ENCODE results near the gene PLA2G4A.

The PLA2G4A gene

DNA sequence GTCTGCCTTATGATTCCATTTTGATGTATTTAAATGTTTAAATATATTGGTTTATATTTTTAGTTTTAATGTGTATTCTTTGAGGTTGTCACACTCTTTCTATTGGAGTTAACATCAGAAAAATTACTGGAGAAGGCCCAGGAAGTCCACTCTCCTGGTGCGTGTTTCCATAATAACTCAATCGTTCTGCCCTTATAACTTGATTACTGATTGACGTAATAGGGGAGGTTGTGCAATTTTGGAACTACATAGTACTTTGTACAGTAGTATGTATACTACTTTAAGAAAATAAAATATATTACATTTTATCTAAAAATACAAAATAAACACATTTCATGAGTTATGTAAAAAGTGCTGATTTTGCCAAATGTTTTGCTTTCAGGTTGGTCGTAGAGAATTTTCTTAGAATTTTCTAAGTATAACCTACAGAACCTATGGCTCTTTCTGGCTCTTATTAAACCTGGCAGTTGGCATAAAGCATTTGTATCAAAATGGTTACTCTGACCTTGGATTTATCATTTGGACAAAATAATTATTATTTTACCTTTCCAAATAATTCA lies 5.7 kb downstream of the PLA2G4A start:
- no peak for DNase-seq

DNA sequence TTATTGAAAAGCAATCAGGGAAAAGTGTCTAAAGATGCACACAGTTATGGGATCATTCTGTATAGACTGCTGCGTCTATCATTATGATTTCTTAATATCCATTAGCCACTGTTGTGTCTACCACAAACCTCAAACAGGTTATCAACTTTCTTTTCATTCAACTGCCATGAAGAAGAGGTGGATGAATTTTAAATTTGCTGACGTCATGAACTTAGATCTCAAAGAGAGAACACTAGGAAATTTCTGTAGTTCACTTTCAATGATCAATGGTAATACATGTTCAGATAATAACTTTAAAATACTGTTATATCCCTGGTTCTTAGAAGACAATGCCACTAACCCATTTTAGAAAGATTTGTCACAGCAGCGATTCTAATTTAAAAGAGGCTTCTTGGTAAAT lies 6.7 kb downstream of the PLA2G4A start:
- no peak for DNase-seq

DNA sequence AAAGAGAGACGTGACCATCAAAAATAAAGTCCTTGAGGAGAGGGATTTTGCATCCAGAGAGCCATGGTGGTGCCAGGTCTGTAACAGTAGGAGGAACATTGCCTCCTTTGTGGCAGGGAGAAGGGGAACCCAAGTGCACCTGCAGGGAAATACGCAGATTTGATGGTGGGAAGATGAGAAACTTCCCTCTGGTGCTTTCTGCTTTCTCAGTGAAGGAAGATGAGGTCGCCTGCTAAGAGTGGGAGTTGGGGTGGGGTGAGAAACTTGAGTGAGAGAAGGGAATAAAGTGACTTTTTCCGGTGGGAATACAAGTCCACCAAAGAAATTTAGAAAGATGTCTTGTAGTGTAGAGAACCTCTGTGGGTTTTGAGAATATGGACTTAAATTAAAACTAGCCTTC lies 9.1 kb downstream of the PLA2G4A start:
- no peak for DNase-seq

DNA sequence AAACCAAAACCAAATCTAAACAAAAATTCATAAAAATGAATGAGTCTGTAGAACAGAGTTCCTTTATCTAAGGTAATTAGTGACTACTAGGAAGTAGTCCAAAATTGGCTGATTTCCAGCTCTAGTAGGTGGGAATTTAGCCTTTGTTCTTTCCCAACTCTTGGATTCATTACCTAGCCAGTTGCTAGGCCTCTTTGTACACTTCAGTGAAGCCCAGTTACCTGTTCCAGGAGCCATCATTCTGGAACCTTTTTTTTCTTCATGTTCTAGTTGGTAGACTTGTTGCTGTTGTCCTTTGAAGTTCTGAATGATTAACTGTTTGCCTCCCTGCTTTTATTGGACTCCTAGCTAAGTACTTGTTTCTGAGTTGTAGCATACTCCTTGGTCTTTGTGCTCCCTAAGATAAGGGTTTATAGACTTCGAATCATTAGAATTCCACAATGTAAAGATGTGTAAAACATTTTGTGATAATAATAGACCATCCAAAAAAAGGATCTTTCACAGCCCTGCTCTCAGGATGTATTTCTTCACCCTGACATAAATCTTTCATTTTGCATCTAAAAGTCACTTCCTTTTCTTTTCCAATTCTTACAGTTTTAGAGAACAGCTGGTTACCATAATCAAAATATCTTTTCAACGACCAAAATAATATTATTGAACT lies 9.8 kb downstream of the PLA2G4A start:
- no peak for DNase-seq

DNA sequence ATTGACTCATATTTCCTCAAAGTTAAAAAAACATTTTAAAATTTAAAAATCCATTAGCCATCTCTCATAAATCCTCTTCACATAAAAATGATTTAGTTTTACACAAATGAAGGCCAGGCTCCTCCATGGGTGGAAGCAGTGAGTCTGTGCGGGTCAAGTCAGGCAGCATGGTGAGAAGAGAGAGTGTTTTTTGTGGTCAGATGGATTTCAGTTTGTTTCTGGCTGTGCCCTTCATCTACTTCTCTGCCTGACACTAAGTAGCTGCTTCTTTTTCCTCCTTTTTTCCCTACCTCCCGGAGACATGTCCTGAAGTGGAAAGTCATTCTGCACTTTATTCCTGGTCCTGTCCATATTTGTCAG lies 10.3 kb downstream of the PLA2G4A start:
- no peak for DNase-seq

DNA sequence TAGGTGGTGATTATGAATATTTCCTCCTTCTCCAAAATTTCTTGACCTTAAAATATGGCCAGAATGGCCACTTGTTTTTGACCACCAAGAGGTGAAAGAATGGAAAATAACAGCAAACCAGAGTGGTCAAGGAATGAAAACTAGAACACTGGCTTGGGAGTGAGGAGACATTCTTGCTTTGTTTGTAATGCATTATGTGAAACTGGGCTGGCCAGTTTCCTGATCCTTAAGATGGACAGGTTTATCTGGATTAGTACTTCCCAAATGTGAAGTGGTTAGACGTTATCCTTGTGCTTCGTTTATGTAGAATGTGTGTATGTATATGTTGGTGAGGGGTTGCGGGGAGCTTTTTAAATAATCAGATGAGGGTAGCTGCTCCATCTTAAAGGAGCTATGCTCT lies 12.8 kb downstream of the PLA2G4A start:
- DNase-seq = no peak

DNA sequence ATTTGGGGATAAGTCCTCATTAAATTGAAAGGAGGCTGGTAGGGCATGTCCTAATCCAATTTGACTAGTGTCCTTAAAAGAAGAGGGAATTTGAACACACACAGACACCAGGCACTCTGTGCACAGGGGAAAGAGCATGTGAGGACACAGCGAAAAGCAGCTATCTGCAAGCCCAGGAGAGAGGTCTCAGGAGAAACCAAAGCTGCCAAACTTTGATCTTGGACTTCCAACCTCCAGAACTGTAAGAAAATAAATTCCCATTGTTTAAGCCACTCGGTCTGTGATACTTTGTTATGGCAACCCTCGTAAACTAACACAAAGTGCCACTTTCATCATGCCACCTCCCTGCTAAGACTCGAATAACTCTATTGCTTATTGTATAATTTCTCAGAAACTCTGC lies 13.8 kb downstream of the PLA2G4A start:
- DNase-seq = no peak

DNA sequence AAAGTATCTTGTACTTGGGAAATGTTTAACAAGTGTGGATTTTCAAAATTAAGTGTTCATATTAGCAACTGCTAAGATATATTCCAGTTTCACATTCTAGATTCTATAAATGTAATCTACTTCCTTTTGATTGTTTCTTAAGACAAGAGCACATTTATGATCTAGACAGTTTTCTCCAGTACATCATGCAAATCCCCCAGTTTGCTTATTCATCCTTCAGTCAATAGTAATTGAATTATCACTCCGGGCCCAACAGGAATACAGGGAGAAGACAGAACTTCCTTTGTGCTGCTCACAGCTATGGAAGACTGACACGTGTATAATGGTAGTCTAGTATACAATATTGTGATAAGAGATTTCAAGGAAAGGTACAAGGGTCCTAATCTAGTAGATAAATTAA lies 14.5 kb downstream of the PLA2G4A start:
- DNase-seq = no peak

DNA sequence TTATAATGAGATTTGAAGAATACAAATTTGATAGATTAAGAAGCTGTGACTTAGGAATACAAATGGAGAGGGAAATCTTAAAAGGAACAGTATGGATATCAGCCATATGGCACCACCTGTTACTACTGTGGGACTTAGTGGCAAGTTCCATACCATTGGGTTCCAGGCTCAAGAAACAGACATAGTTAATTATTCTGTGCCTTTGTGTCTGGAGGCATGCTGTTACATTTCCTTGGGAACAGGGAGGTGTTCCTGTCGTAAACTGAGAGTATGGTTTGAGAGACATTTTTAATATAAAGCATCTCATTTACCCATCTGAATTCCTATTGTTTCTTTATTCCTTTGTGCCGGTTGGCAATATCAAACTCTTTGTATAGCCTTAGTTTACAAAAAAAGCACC lies 15.2 kb downstream of the PLA2G4A start:
- no peak for DNase-seq

DNA sequence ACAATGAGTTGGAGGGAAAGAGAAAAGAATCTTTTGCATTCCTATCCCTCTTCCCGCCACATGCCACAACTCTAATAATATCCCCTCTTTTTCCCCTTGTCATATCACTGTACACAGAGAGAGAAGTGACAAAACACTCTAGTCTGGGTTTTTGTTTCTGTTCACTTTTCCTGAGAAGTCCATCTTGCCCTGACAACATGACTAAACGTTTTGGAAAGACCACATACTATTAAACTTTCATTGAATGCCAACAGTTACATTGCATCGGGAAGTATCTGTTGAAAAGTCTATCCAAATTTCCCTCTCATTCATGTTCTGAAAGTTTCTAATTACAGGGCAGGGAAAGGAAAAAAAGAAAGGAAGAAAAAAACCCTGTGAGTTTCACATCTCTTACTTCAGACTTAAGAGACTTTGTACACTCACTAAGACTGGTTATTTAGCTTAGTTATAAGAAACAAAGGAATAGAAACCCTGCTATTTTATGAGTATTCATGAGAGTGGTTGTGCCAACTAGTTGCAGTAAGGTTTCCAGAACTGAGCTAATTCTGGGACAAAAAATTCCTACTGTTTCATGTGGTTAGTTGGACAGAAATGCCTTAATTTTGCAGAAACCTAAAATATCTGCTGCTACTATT lies 16.9 kb downstream of the PLA2G4A start:
- no peak for DNase-seq

DNA sequence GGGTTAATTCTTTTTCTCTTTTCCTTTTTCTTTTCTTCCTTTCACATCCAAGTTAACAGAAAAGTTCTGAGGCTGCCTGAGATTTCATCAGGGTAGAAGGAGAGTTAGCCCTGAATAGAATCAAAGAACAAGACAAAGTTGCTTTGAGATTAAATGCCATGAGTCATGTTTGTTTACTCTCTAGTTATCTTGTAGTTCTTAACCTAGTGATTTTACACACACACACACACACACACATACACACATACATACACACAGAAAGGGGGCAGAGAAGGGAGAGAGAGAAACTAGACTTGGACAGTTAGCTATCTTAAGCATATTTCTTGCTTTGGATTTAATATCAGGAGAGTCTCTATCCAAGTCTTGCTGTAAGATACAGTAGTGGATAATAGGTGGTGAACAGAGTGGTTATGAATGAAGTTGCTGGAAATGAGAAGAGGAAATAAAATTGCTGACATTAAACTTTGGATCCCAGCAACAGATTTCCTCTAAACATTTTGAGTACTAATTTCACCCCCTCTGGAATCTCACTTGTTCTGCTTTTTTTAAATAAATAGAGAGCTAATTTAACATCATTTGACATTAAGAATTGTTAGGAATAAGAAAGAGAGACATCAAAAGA lies 19.9 kb downstream of the PLA2G4A start:
- DNase-seq = no peak

DNA sequence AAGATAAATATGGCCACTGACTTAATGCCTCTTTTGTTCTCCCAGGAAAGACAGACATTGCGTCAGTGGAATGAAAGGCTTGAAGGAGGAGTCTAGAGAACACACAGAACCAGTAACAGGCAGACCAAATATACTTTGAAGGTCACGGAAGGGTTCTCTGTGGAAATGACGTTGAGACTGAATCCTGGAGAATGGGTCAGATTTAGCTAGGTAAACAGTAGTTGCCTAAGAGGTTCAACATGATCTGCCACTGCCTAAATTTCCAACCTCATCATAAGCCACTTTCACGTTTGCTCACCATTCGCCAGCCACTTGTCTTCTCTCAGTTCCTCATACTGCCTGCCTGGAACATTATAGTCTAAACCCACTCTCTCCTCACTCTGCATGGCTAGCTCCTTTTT lies 20.5 kb downstream of the PLA2G4A start:
- no peak for DNase-seq

DNA sequence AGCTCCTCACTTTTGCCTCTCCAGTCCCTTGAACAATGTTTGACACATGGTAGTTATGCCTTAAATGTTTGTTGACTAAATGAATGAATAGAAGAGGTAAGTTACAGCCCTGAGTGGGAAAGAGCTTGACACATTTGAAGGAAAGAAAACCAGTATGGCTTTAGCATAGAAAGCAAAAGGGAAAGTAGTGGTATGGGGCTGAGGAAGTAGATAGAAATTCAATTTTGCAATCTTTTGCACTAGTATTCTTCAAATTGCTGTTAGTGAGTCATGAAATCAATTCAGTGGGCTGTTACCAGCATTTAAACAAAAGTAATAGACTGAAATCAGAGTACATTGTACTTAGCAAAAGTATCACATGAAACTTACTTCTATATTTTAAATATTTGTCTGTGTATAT lies 21.1 kb downstream of the PLA2G4A start:
- no peak for DNase-seq

DNA sequence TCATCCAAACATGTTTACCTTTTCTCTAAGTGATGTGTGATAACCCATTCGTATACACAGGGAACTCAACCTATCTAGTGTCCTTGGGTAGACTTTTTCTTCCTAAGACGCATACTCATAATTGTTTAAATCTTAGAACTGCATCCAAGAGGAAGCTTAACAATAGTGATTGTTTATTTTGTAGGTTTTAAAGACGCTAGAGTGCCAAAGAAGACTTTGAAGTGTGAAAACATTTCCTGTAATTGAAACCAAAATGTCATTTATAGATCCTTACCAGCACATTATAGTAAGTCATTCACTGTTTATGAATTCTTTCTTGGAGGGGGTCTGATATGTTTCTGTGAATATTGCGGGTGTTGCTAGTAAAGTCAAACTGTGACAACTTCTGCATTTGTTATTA lies 25.4 kb downstream of the PLA2G4A start:
- no peak for DNase-seq

DNA sequence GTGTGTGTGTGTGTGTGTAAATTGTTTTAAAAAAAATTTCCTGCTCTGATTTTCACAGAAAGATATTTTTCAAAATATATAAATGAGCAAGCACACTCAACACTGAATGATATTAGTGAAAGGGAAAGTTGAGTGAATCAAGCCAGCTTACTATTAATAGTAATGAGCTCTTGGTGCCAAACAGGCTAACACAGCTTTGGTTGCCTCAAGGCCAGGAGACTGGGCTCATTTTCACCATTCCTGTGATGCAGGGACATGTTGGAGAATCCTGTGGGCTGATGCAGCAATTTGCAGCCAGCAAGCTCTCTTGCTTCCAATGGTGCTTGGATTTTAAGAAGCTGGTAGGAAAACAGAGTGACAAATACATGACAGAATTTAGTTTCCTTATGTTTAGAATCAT lies 30.2 kb downstream of the PLA2G4A start:
- no peak for DNase-seq

DNA sequence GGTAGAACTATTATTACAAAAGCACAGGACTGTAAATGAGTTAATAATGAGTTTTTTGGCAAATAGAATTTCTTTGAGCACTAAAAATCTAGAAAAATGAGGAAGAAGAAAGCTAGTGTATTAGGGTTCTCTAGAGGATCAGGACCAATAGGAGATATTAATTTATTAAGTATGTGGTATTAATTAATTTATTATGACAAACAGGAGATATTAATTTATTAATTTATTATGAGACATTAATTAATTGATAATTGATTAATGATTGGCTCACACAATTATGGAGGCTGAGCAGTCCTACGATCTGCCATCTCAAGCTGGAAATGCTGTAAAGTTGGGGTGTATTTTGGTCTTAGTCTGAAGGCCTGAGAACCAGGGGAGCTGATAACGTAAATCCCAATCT lies 31.2 kb downstream of the PLA2G4A start:
- no peak for DNase-seq

DNA sequence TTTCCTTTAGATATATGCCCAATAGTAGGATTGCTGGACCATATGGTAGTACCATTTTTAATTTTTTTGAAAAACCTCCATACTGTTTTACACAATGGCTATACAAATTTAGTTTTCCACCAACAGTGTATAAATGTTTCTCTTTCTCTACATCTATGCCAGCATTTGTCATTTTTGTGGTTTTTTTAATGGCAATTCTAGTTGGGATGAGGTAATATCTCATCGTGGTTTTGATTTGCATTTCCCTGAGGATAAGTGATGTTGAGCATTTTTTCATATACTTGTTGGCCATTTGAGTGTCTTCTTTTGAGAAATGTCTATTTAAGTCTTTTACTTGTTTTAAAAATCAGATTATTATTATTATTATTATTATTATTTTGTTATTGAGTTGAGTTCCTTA lies 35.5 kb downstream of the PLA2G4A start:
- no peak for DNase-seq

DNA sequence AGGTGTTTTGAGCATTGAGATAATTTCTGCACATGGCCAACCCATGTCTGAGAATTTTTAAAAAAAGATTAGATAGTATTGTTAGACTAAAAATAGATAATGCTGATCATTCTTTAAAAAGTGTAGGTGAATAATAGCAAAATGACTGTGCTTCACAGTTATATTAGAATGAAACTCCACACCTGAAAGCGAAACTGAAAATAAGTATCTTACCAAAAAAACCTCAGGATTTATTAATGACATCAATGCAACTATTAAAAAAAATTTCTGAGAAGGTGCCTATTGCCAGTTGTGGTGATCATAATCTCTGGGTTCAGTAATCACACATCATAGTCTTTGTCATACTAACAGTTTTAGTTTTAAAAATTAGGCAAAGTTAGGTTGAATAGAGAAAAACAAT lies 36.5 kb downstream of the PLA2G4A start:
- peak; percentile 14 for DNase-seq

DNA sequence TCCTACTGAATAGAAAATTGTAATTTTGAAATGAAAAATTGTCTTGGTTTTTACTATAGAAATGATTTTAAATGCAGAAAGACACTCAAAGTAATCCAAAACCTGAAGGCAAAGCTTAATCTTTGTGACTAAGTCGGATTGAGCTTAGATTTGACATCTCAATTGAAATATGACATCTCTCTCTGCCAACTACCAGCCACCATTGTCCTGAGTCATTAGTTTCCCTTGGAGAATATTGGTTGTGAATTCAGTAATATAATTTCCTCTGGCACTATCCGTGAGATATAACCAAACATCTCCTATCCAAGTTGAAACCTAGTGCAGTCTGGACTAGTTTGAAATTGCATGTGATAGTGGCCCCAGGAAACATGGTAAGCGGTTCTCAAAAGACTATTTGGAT lies 37.1 kb downstream of the PLA2G4A start:
- DNase-seq = peak; percentile 2

DNA sequence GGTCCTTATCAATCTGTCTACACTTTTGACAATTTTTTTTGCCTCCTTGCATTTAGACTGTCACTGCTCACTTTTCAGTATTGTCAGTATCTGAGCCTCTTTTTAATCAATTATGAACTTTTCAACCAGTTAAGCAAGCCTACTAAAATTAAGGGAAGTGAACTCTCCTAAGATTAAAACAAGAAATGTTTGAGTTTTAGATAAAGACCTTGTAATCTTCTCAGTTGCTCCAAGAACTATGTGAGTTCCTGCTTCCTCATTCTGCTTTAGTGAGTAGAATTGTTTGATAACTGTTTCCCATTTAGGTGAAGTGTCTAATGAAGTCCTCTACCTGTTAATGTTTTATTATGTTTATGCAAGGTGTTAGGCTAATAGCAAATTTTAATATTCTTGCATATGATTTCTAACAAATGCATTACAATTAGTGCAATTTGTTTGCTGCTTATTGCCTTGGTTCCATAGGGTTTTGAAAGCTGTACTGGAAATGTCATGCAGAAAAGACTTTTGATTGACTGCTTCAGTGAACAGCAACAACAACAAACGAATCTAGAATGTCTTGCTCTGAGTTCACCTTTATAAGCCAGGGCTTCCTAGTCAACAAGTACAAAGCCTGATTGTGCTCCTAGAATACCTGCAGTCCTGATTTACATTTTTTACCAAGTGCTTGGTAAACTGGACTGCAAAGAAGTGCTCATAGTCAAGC lies 40.9 kb downstream of the PLA2G4A start:
- no peak for DNase-seq

DNA sequence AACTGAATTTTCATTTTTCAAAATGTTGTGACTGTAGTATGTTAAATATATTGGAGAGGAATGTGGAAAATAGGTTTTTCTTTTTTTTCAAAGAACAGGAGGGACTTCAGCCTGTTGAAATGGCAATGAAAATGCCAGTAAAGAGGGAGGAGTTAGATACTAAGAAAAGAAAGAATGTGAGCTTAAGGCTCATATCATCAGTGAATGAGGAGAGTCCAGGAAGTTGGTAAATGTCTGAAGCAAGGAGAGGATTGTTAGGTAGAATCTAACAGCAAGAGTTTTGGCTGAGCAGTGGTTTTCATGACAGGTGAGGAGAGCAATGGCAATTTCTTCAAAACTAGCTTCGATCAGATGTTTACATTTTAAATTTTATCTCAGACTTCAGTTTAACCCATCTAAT lies 43.0 kb downstream of the PLA2G4A start:
- no peak for DNase-seq

DNA sequence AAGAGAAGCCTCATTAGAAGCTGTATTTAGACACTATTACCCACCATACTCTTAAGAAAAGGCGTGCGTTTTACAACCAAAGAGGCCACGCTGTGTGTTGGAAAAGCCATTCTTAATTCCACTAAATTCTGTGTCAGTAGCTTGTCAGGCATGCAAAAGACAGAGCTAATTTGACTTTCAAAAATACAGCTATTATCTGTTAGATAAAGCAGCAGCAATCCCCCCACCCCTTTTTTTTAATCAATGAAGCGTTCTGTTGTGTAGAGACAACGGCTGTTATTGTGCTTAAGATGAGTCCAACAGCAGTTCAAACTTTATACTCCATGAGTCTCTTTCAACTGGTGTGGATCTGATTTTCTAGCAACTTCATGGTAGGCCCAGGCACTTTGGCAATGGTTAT lies 43.5 kb downstream of the PLA2G4A start:
- DNase-seq = no peak

DNA sequence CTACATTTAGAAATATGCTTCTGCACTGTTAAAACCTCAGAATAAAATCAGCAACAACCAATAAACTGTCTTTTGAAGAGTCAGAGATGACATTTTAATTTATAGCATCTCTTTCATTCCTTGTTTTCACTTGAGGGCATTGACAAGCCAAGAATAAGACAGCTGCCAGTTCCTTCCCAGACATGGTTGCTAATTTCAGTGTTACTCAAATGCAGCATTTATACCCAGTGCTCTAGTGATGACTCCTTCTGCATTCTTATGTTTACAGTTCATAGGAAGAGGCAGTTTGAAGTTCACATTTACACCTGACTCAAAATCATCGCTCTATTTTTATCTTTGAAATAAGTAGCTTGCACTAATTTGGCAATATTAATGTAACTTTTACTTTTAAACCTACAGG lies 44.9 kb downstream of the PLA2G4A start:
- DNase-seq = no peak

All from activated CD4-positive, alpha-beta T cell treated with anti-CD3 and anti-CD28 coated beads, Interleukin-10, Interleukin-2, amounts not matched to agents 100 ng/mL and 50 ng/mL, durations not matched to agents 16 hours and 8 hours (primary cell).